Upper lobe of left lung (tissue), 4 donors: ENCODE measurements around the gene LRGUK.

ENCODE experiments used
- CTCF ChIP-seq, 6 experiments: fragments of 450-650 bp in 4 of 6; fragments of 200-600 bp in 2 of 6; sonication (generic) in 2 of 6; IDR thresholded peaks; one replicate each; pipeline ENCODE4 v1.5.1; 2016 to 2019; ENCODE audit warnings: antibody characterized with exemption in 6 of 6
- EP300 ChIP-seq, 4 donors: sonication (generic); formaldehyde crosslinking; IDR thresholded peaks; one replicate each; pipeline ENCODE4 v1.5.1; 2017; ENCODE audit warnings: antibody characterized with exemption in 4 of 4, control low read depth in 2 of 4
- POLR2A ChIP-seq, 4 donors: fragments of 450-650 bp; IDR thresholded peaks; one replicate each; pipeline ENCODE4 v1.5.1; 2016 to 2017; ENCODE audit warnings: antibody characterized with exemption in 4 of 4, mild to moderate bottlenecking in 2 of 4

GRCh38 chr7:134254311-134254710 lies 127.2 kb downstream of the LRGUK start:
- TF ChIP-seq EP300 (IDR thresholded peaks at IDR 0.05) (no peak), CTCF (IDR thresholded peaks at IDR 0.05) (peak in 1 of 6 experiments; percentile 16), POLR2A (IDR thresholded peaks at IDR 0.05) (no peak)
